ENCODE measurements around the gene GTPBP1.

Gene GTPBP1

DNA sequence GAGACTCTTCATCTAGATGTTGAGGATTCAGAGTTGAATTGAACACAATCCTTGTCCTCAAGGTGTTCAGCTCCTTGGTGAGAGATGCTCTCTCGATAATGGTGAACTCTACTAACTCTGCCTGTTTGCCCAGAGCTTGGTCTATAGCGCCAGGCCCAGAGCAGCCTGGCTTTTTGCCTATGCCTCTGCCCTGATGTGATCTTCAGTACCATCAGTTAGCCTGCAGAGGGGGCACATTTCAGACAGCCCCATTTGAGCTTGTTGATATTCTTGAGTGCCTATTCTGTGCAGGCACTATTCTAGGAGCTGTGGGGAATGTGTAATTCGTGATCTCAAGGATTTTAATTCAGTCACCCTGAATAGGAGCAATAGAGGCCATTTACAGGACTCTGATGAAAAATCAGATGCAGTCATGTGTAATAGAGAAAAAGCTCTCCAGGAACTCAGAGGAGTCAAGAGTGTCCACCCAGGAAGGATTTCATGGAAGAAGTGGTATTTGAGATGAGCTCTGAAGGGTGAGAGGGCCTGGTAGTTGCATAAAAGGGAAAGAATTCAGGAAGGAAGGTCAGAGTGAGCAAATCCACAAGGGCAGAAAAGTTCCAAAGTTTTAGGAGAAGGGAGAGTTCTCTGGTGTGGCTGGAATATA lies 19.3 kb downstream of the GTPBP1 start:
- DNase-seq (ENCODE audit: extremely low read depth in 1 of 2, low read depth in 1 of 2): no peak

- DNase-seq (ENCODE audit: extremely low read depth in 1 of 2, low read depth in 1 of 2): no peak
These were observed 20.3 kb downstream of the GTPBP1 start for GRCh38 chr22:38725900-38726655.

DNA sequence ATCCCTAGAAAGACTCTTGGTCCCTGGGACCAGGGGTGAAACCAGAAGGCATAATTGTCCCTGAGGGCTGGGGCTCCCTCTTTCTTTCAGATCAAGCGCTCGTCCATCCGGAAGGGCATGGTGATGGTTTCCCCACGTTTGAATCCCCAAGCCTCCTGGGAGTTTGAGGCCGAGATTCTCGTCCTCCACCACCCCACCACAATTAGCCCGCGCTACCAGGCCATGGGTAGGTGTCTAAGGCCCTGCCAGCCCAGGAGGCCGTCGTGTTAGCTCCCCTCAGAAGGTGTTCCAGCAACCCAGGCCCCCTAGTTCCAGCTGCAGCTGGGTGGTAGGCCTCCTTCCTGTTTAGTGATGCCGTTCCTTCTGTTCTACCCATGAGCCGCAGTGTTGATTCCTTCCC lies 21.4 kb downstream of the GTPBP1 start:
- DNase-seq (ENCODE audit: extremely low read depth in 1 of 2, low read depth in 1 of 2): no peak

DNA sequence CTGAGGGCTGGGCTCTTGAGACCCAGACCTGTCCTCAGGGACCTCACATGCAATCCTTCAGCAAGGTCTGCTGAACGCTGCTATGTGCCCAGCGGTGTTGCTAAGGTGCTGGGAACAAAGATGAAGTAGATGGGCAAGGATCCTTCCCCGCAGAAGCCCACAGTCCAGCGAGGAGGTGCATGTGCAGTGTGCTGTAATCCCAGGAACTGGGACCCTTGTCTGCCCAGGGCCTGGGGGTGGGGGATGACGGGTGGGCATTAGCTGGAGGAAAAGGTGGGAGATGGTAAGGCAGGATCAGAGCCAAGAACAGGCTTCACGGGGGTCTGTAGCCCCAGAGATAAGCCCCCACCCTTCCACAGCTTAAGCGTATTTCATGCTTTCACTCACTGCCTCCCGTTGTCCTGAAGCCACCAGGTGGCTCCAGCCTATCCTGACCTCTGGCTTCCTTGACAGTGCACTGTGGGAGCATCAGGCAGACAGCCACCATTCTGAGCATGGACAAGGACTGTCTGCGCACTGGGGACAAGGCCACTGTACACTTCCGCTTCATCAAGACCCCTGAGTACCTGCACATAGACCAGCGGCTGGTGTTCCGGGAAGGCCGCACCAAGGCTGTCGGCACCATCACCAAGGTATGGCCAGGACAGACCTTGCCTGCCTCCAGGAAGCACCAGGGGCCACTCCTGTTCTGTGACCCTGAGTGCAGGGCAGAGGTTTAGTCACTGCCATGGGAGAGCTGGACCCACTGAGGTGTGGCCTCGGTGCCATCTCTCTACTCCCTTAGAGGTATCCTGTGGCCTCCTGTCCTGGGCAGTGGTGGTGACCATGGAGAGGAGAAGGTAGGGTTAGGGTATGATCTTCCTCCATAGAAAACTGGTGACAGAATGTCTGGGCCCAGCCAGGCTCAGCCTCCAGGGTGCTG lies 22.0 kb downstream of the GTPBP1 start:
- DNase-seq (ENCODE audit: extremely low read depth in 1 of 2, low read depth in 1 of 2): no peak

- no peak for DNase-seq (ENCODE audit: extremely low read depth in 1 of 2, low read depth in 1 of 2)
These were observed 23.4 kb downstream of the GTPBP1 start for GRCh38 chr22:38728871-38729796.

DNA sequence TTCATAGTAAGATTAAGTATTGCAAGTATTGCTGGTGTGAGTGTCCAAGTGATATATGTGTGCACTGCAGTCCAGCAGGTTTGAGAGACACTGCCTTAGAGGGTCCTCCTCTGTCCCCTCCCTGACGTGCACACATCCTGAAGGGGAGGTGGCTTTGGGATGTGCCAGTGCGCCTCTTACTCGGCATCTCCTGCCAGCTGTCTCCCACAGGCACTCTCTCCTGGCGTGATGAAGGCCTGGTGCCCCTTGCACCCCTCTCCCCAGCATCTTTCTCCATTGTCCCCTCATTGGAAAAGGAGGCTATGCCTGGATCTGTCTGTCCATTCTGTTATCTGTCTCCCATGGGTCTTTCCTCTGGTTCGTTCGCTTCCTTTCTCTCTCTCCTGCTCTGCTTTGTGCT lies 24.2 kb downstream of the GTPBP1 start:
- DNase-seq (ENCODE audit: extremely low read depth in 1 of 2, low read depth in 1 of 2): no peak

GRCh38 chr22:38730411-38730871 lies 24.7 kb downstream of the GTPBP1 start:
- DNase-seq (ENCODE audit: extremely low read depth in 1 of 2, low read depth in 1 of 2): no peak

GRCh38 chr22:38731703-38732161 lies 26.0 kb downstream of the GTPBP1 start:
- DNase-seq (ENCODE audit: extremely low read depth in 1 of 2, low read depth in 1 of 2): no peak

DNA sequence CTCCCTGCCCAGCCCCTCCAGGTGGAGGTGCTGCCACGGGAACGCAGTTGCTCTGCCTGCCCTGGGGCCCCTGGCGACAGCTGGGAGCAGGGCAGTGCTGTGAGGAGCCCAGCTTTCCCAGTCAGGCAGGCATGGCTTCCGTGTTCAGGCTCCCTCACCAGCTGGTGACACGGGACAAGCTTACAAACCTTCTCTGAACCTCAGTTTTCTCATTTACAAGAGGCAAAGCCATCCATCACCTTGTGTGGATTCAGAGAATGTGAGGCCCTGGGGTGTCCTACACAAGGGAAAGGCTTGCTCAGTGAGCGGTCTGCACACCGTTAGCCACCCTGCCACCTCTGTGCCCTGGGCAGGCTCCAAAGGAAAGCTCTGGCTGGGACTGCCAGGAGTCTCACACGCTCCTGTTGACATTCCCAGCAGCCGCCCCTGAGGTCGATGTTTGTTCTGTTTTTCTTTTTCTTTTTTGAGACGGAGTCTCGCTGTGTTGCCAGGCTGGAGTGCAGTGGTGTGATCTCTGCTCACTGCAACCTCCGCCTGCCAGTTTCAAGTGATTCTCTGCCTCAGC lies 26.6 kb downstream of the GTPBP1 start:
- DNase-seq (ENCODE audit: extremely low read depth in 1 of 2, low read depth in 1 of 2): no peak

DNA sequence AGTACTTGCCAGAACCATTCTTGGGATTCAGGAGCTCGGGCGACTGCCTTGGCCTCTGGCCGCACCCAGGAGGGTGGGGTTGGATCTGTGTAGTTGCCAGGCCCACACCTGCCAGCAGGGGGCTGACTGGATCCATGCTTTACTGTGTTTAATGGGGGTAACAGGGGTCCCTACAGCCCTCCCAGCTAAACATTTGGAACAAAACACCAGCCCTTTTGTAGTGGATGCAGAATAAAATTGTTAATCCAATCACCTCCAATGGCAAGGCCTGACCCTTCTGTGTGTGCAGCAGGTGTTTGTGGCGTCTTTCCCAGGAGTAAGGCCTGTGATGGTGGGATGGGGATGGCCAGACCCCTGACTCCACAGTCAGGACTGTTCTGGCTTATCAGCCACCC lies 27.6 kb downstream of the GTPBP1 start:
- DNase-seq (ENCODE audit: extremely low read depth in 1 of 2, low read depth in 1 of 2): no peak

- no peak for DNase-seq (ENCODE audit: extremely low read depth in 1 of 2, low read depth in 1 of 2)
These were observed 28.1 kb downstream of the GTPBP1 start for GRCh38 chr22:38733724-38734381.

GRCh38 chr22:38734421-38735100 lies 28.8 kb downstream of the GTPBP1 start:
- no peak for DNase-seq (ENCODE audit: extremely low read depth in 1 of 2, low read depth in 1 of 2)

DNA sequence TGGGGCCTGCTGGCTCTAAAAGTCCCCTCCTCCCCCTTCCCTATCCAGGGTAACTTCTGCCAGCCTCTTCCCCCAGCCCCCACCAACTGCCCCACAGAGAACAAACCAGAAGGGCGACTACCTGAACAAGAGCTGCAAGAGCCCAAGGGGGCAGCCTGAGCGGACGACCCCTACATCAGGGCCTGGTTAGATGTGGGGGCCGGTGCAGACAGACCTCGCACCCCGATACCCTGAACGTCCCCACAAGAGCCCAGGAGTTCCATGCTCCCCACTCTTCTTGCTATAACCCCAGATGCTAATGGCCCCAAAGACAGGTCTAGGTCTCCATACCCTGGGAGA lies 29.4 kb downstream of the GTPBP1 start:
- DNase-seq (ENCODE audit: extremely low read depth in 1 of 2, low read depth in 1 of 2): no peak

DNA sequence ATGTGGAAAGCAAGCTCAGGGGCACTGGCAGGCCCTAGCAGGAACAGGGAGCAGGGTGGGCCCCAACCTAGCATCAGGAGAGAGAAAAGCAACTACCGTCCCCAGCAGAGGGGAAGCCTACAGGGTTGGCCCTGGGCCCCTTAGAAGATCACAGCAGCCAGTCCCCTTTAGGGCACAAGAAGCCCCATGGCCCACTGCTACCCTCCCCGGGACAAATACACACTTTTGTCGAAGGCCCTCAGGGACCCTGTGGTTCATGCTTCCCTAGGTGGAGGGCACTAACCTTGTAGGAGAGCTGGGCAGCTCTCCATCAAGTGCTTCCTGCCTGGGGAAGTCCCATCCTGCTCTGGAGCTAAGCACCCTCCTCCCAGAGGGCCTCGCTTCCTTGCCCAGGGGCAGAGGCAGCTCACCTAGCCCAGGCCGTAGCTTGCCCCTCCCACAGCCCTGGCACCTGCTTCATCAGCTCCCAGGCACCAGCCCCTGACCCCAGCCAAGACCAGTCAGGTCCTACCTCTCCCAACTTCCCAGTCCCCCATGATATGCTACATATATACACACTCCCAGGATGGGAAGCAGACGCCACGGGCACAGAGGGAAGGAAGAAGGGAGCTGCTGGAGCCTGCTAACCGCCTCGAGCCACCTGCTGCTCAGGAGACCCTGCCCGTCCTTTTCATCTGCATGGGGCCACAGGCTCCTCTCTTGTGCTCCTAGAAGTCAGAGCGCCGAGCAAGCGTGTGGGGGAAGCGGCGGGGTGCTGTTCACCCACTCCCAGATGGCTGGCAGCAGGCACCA lies 29.9 kb downstream of the GTPBP1 start:
- no peak for DNase-seq (ENCODE audit: extremely low read depth in 1 of 2, low read depth in 1 of 2)

DNA sequence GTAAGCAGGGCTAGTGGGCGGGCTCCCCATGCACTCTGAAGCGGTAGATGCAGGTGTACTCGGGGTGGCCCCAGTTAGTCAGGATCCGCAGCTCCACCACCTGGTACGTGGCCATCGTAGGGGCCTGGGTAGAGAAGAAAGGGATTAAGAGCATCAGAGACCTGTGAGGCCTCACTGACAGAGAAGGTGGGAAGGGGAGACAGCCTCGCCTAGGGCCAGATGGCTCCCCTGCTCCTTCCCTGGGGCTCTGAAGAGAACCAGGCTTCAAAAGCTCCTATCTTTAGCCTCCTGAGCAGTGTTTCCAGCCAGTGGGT lies 30.5 kb downstream of the GTPBP1 start:
- DNase-seq (ENCODE audit: extremely low read depth in 1 of 2, low read depth in 1 of 2): no peak

- DNase-seq (ENCODE audit: extremely low read depth in 1 of 2, low read depth in 1 of 2): no peak
These were observed 31.7 kb downstream of the GTPBP1 start for GRCh38 chr22:38737302-38738060.

DNA sequence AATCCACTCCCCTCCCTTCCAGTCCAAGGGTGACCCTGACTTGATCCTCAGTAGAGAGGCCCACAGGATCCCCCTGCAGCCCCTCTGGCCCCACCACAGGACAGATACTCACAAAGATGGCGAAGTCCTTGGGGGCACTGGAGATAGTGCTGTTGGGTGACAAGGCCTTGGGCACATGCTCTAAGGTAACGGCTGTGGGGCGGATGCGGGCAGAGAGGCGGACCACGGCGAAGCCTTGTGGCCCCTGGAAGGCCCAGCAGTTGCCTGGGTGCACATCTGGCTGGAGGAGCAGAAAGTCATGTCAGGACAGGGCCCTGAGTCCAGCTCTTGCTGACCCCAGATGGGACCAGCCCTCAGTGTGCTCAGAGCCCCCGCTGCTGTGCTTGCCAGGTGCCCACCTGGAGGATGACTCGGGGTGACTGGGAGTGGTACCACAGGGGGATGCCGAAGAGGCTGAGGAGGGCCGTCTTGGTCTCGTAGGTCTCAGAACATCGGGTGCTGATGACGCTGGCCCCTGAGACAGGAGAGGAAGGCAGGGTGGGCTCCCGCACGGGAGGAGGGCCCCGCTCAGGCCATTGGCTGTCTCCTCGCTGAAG lies 32.8 kb downstream of the GTPBP1 start:
- no peak for DNase-seq (ENCODE audit: extremely low read depth in 1 of 2, low read depth in 1 of 2)
